OCI-LY3 (cell line): ENCODE measurements around the gene LMTK2.

Experiments
- EZH2phosphoT487 ChIP-seq: fragments of 200-600 bp; shearing (Covaris generic); IDR thresholded peaks from 2 replicates; pipeline ENCODE4 v1.6.1; 2018; ENCODE audit warnings: antibody characterized with exemption, mixed run types, low read depth
- TF ChIP-seq, protein P1 (sequence below): fragments of 200-600, 300-600 bp; sonication (generic); IDR thresholded peaks from 2 replicates; pipeline ENCODE4 v1.5.1; 2014; ENCODE audit warnings: antibody characterized with exemption, low read length, low read depth

DNA sequence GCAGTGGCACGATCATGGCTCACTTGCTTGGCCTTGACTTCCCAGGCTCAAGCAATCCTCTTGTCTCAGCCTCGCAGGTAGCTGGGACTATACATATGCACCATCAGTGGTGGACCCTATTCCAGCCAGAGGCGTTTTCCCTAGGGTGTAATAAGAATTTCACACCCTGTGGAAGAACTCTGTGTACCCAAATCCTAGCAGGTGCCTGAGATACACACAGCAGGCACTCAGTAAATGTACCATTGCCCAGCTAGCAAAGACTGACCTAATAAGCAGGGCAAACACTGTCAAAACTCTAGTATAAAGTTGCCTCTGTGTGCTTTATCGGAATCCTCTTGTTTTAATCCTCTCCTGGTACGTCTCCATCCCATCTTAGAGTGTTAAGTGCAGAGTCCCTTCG lies 70.9 kb downstream of the LMTK2 start:
- TF ChIP-seq, protein P1, sequence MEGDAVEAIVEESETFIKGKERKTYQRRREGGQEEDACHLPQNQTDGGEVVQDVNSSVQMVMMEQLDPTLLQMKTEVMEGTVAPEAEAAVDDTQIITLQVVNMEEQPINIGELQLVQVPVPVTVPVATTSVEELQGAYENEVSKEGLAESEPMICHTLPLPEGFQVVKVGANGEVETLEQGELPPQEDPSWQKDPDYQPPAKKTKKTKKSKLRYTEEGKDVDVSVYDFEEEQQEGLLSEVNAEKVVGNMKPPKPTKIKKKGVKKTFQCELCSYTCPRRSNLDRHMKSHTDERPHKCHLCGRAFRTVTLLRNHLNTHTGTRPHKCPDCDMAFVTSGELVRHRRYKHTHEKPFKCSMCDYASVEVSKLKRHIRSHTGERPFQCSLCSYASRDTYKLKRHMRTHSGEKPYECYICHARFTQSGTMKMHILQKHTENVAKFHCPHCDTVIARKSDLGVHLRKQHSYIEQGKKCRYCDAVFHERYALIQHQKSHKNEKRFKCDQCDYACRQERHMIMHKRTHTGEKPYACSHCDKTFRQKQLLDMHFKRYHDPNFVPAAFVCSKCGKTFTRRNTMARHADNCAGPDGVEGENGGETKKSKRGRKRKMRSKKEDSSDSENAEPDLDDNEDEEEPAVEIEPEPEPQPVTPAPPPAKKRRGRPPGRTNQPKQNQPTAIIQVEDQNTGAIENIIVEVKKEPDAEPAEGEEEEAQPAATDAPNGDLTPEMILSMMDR = no peak
- TF ChIP-seq EZH2phosphoT487 = no peak
